Fibroblast of villous mesenchyme (primary cell): Measurements from ENCODE around the gene STRA8. TPM values are rescaled to one million over a fixed set of nuclear protein-coding genes. Genes with fewer than 3 reads are reported as not detected.
A peak's percentile ranks its signal among the peaks of the same experiment; 100 is the strongest.

Experiments
- DNase-seq: peaks from one replicate; pipeline ENCODE4 v3.0.0-alpha.2; 2010; ENCODE audit warnings: low read depth
- H3K4me3 ChIP-seq: 2 replicates; pipeline ENCODE4 v1.5.1; 2011; ENCODE audit warnings: low read depth, mild to moderate bottlenecking, low read length
- CTCF ChIP-seq: IDR thresholded peaks from 2 replicates; pipeline ENCODE4 v1.5.1; 2012; ENCODE audit warnings: low read depth, mild to moderate bottlenecking, low read length; ENCODE audit not compliant: insufficient read depth
- total RNA-seq: library from RNA; depleted of rRNA; stranded (reverse); fragments of >200 nt; gene quantifications from 2 replicates; pipeline ENCODE4 v1.2.3, GENCODE V29; 2012

Gene STRA8
- total RNA-seq, 1 donor: not detected

- H3K4me3 ChIP-seq: no peak overlapping the region
- no peak for TF ChIP-seq CTCF
- DNase-seq: no peak
Measured at GRCh38 chr7:135189221-135189662, 44.4 kb upstream of the STRA8 start.

- TF ChIP-seq CTCF: no peak
- peak; percentile 39 for DNase-seq
- H3K4me3 ChIP-seq: no peak overlapping the region
Measured at GRCh38 chr7:135189961-135190360, 43.7 kb upstream of the STRA8 start.

- H3K4me3 ChIP-seq: no peak overlapping the region
- no peak for DNase-seq
- TF ChIP-seq CTCF: no peak
Measured at GRCh38 chr7:135190703-135191102, 42.9 kb upstream of the STRA8 start.

- no peak for DNase-seq
- H3K4me3 ChIP-seq: no peak overlapping the region
- no peak for TF ChIP-seq CTCF
Measured at GRCh38 chr7:135192914-135193536, 40.6 kb upstream of the STRA8 start.

- no peak overlapping the region for H3K4me3 ChIP-seq
- no peak for TF ChIP-seq CTCF
- DNase-seq: peak; percentile 85
Measured at GRCh38 chr7:135193615-135194081, 40.0 kb upstream of the STRA8 start.

- no peak for DNase-seq
- H3K4me3 ChIP-seq: no peak overlapping the region
- no peak for TF ChIP-seq CTCF
Measured at GRCh38 chr7:135194494-135195095, 39.0 kb upstream of the STRA8 start.

- H3K4me3 ChIP-seq: no peak overlapping the region
- no peak for TF ChIP-seq CTCF
- no peak for DNase-seq
Measured at GRCh38 chr7:135195156-135195555, 38.5 kb upstream of the STRA8 start.
